ENCODE results near the gene RNF39. TPM values are rescaled to one million over a fixed set of nuclear protein-coding genes. Genes with fewer than 3 reads are reported as not detected.
"Not testable (repeated sequence)": the region's sequence is repeated elsewhere in the genome, so short reads cannot be mapped to it uniquely, and the experiment has no call there.

Gene RNF39
- total RNA-seq, 2 donors from 2014 or later = 0.93 to 1.6 TPM

- no peak for DNase-seq
- Histone ChIP-seq H3K27ac (no peak overlapping the region), H3K9ac (ENCODE audit: low read depth in 2 of 2, low read length in 2 of 2) (no peak overlapping the region), H3K27me3 (no peaks in the 10 kb centered on the region), H3K9me3 (no peaks in the 10 kb centered on the region), H3K4me3 (no peak overlapping the region), H3K4me1 (no peaks in the 10 kb centered on the region), H3K36me3 (no peaks in the 10 kb centered on the region)
- TF ChIP-seq CTCF (IDR thresholded peaks at IDR 0.05) = no peak
- intact Hi-C loops (cut with DNase I) = no loop called here
Observed at GRCh38 chr6:30025186-30025585, 50.4 kb downstream of the RNF39 start.

GRCh38 chr6:30022712-30023111 lies 52.9 kb downstream of the RNF39 start:
- H3K27ac ChIP-seq; H3K4me1 ChIP-seq; H3K4me3 ChIP-seq; H3K36me3 ChIP-seq; H3K9ac ChIP-seq (ENCODE audit: low read depth in 2 of 2, low read length in 2 of 2); intact Hi-C loops (cut with DNase I); H3K9me3 ChIP-seq; H3K27me3 ChIP-seq; DNase-seq: not testable (repeated sequence)

- H3K9ac ChIP-seq (ENCODE audit: low read depth in 2 of 2, low read length in 2 of 2) = no peak overlapping the region
- intact Hi-C loops (cut with DNase I) = no loop called here
Observed at GRCh38 chr6:30022189-30022588, 53.4 kb downstream of the RNF39 start.

GRCh38 chr6:30020626-30021025 lies 54.9 kb downstream of the RNF39 start:
- no peak overlapping the region for H3K9ac ChIP-seq (ENCODE audit: low read depth in 2 of 2, low read length in 2 of 2)
- H3K36me3 ChIP-seq = no peaks in the 10 kb centered on the region
- no peak for DNase-seq
- no peaks in the 10 kb centered on the region for H3K27me3 ChIP-seq
- no peak for TF ChIP-seq CTCF (IDR thresholded peaks at IDR 0.05)
- no peak overlapping the region for H3K4me3 ChIP-seq
- H3K9me3 ChIP-seq = no peaks in the 10 kb centered on the region
- intact Hi-C loops (cut with DNase I) = no loop called here
- H3K4me1 ChIP-seq = no peaks in the 10 kb centered on the region
- no peak overlapping the region for H3K27ac ChIP-seq

More at GRCh38 chr6:30022189-30022588, 53.4 kb downstream of the RNF39 start:
- TF ChIP-seq CTCF (IDR thresholded peaks at IDR 0.05) = no peak
- Histone ChIP-seq H3K36me3 (no peaks in the 10 kb centered on the region), H3K4me1 (no peaks in the 10 kb centered on the region), H3K4me3 (no peak overlapping the region), H3K27me3 (no peaks in the 10 kb centered on the region), H3K27ac (no peak overlapping the region), H3K9me3 (no peaks in the 10 kb centered on the region)
- DNase-seq = no peak

Other genes starting within 250 kb of the RNF39 start
- 10 to 100 TPM; 55.3 to 91.3 TPM for gene HLA-G, start 247.9 kb downstream of the RNF39 start, total RNA-seq
- gene HLA-A, start 133.2 kb downstream of the RNF39 start, total RNA-seq = 1,000 to 10,000 TPM; 1,045 to 1,898 TPM
- 10 to 100 TPM; 33.2 to 38.4 TPM for gene POLR1H, start 14.5 kb downstream of the RNF39 start, total RNA-seq
- 10 to 100 TPM; 77.9 to 87.1 TPM for gene PPP1R11, start 8.6 kb downstream of the RNF39 start, total RNA-seq
- gene TRIM31, start 37.3 kb upstream of the RNF39 start, total RNA-seq = 10 to 100 TPM; 44.4 to 51.2 TPM
- gene TRIM40, start 60.4 kb upstream of the RNF39 start, total RNA-seq = 10 to 100 TPM; 10.7 to 17.0 TPM
- 1 to 10 TPM; 3.8 to 3.9 TPM for gene TRIM10, start 85.4 kb upstream of the RNF39 start, total RNA-seq
- gene TRIM15, start 87.8 kb upstream of the RNF39 start, total RNA-seq = 10 to 100 TPM; 26.8 to 47.3 TPM
- gene TRIM26, start 137.6 kb upstream of the RNF39 start, total RNA-seq = 10 to 100 TPM; 48.2 to 53.5 TPM

All from colonic mucosa (tissue), 4 donors.